ENCODE measurements around the gene DUS1L.

DNA sequence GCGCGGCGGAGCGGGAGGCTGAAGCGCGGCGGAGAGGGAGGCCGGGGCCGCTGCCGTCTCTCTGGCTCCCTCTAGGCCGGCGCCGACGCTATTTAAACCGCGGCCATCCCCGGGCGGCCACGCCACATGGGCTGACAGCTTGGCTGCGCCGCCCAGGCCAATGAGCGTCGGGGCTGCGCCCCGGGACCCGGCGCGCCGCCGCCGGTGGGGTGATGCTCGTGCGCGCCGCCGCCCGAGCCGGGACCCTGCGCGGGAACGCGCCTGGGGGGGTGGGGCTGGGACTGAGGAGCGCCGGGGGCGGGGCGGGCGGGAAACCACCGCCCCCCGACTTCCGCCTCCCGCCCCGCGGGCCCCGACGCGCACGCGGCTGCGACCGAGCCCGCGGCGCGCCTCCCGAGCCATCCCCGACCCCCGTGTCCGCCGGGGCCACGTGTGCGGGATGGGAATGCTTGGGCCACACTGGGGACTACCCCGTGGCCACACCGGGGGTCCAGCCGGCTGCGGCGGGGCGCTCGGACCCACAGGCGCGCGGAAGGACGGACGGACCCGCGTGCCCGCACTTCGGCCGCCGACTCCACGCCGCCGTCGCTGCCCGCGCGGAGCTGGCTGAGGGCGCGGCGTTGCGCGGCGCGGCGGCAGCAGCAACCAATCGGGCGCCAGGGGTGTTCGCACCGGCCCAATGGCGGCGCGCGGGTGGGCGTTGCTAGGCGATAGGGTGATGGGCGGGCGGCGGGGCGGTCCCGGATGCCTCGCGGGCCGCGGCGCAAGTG is 32.8 kb upstream of the DUS1L start, which contains the start of gene FASN:
- no peak for TF ChIP-seq RARB (CRISPR knock-in tag; IDR thresholded peaks at IDR 0.05)
- TF ChIP-seq, protein P1, sequence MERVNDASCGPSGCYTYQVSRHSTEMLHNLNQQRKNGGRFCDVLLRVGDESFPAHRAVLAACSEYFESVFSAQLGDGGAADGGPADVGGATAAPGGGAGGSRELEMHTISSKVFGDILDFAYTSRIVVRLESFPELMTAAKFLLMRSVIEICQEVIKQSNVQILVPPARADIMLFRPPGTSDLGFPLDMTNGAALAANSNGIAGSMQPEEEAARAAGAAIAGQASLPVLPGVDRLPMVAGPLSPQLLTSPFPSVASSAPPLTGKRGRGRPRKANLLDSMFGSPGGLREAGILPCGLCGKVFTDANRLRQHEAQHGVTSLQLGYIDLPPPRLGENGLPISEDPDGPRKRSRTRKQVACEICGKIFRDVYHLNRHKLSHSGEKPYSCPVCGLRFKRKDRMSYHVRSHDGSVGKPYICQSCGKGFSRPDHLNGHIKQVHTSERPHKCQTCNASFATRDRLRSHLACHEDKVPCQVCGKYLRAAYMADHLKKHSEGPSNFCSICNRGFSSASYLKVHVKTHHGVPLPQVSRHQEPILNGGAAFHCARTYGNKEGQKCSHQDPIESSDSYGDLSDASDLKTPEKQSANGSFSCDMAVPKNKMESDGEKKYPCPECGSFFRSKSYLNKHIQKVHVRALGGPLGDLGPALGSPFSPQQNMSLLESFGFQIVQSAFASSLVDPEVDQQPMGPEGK (CRISPR knock-in tag; IDR thresholded peaks at IDR 0.05; ENCODE audit: borderline replicate concordance): no peak
- no peak for TF ChIP-seq ISL1 (CRISPR knock-in tag; IDR thresholded peaks at IDR 0.05)
- 0 out of 2 replicates have a peak, but pooled peaks have one; percentile 34 for TF ChIP-seq ZFP3 (CRISPR knock-in tag; IDR thresholded peaks at IDR 0.05)
- TF ChIP-seq, protein P2, sequence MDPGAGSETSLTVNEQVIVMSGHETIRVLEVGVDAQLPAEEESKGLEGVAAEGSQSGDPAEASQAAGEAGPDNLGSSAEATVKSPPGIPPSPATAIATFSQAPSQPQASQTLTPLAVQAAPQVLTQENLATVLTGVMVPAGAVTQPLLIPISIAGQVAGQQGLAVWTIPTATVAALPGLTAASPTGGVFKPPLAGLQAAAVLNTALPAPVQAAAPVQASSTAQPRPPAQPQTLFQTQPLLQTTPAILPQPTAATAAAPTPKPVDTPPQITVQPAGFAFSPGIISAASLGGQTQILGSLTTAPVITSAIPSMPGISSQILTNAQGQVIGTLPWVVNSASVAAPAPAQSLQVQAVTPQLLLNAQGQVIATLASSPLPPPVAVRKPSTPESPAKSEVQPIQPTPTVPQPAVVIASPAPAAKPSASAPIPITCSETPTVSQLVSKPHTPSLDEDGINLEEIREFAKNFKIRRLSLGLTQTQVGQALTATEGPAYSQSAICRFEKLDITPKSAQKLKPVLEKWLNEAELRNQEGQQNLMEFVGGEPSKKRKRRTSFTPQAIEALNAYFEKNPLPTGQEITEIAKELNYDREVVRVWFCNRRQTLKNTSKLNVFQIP (CRISPR knock-in tag; IDR thresholded peaks at IDR 0.05; ENCODE audit: borderline replicate concordance, low read depth): no peak
- TF ChIP-seq, protein P3, sequence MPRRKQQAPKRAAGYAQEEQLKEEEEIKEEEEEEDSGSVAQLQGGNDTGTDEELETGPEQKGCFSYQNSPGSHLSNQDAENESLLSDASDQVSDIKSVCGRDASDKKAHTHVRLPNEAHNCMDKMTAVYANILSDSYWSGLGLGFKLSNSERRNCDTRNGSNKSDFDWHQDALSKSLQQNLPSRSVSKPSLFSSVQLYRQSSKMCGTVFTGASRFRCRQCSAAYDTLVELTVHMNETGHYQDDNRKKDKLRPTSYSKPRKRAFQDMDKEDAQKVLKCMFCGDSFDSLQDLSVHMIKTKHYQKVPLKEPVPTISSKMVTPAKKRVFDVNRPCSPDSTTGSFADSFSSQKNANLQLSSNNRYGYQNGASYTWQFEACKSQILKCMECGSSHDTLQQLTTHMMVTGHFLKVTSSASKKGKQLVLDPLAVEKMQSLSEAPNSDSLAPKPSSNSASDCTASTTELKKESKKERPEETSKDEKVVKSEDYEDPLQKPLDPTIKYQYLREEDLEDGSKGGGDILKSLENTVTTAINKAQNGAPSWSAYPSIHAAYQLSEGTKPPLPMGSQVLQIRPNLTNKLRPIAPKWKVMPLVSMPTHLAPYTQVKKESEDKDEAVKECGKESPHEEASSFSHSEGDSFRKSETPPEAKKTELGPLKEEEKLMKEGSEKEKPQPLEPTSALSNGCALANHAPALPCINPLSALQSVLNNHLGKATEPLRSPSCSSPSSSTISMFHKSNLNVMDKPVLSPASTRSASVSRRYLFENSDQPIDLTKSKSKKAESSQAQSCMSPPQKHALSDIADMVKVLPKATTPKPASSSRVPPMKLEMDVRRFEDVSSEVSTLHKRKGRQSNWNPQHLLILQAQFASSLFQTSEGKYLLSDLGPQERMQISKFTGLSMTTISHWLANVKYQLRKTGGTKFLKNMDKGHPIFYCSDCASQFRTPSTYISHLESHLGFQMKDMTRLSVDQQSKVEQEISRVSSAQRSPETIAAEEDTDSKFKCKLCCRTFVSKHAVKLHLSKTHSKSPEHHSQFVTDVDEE (CRISPR knock-in tag; IDR thresholded peaks at IDR 0.05): peak; percentile 86
- no peak for TF ChIP-seq TCF4 (CRISPR knock-in tag; IDR thresholded peaks at IDR 0.05; ENCODE audit: borderline replicate concordance)
- TF ChIP-seq CSDC2 (CRISPR knock-in tag; IDR thresholded peaks at IDR 0.05): peak; percentile 88; the same call in 1 of the 2 replicates
- 0 out of 2 replicates have a peak, but pooled peaks have one; percentile 42 for TF ChIP-seq ZNF565 (CRISPR knock-in tag; conservative IDR thresholded peaks at IDR 0.05; ENCODE audit: low read depth)
- TF ChIP-seq ZNF70 (CRISPR knock-in tag; IDR thresholded peaks at IDR 0.05): peak; percentile 46; the same call in 1 of the 2 replicates
- TF ChIP-seq, protein P4, sequence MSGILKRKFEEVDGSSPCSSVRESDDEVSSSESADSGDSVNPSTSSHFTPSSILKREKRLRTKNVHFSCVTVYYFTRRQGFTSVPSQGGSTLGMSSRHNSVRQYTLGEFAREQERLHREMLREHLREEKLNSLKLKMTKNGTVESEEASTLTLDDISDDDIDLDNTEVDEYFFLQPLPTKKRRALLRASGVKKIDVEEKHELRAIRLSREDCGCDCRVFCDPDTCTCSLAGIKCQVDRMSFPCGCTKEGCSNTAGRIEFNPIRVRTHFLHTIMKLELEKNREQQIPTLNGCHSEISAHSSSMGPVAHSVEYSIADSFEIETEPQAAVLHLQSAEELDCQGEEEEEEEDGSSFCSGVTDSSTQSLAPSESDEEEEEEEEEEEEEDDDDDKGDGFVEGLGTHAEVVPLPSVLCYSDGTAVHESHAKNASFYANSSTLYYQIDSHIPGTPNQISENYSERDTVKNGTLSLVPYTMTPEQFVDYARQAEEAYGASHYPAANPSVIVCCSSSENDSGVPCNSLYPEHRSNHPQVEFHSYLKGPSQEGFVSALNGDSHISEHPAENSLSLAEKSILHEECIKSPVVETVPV (CRISPR knock-in tag; IDR thresholded peaks at IDR 0.05): no peak
- TF ChIP-seq, protein P5, sequence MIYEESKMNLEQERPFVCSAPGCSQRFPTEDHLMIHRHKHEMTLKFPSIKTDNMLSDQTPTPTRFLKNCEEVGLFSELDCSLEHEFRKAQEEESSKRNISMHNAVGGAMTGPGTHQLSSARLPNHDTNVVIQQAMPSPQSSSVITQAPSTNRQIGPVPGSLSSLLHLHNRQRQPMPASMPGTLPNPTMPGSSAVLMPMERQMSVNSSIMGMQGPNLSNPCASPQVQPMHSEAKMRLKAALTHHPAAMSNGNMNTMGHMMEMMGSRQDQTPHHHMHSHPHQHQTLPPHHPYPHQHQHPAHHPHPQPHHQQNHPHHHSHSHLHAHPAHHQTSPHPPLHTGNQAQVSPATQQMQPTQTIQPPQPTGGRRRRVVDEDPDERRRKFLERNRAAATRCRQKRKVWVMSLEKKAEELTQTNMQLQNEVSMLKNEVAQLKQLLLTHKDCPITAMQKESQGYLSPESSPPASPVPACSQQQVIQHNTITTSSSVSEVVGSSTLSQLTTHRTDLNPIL (CRISPR knock-in tag; IDR thresholded peaks at IDR 0.05; ENCODE audit: low read depth): no peak
